HCT116 (cell line): ENCODE results near the gene SGSH. TPM values are rescaled to one million over a fixed set of nuclear protein-coding genes. Genes with fewer than 3 reads are reported as not detected.

Experiments
- ATAC-seq: fragments of 200-7000 bp; cut with Tn5 transposase; 2 replicates; pipeline ENCODE4 v1.9.1; 2020; ENCODE audit warnings: mild to moderate bottlenecking, moderate library complexity
- BruUV-seq: library from RNA; stranded (reverse); fragments of 400-500 nt; replicated peaks from 2 replicates; lab custom pipeline; 2021; lab: Mats Ljungman, UMichigan
- CTCF ChIA-PET: fragments of 300-600 bp; sonication (Branson Sonifier 250); formaldehyde crosslinking; loops from one replicate; lab custom pipeline; 2021; ENCODE audit warnings: antibody characterized with exemption; lab: Charles Lee
- POLR2A ChIA-PET: fragments of 300-600, 350-600 bp; sonication (Branson Sonifier 250); formaldehyde crosslinking; loops from one replicate; lab custom pipeline; 2021; ENCODE audit warnings: antibody characterized with exemption; lab: Charles Lee
- RAD21 ChIA-PET, 2 experiments: fragments of 300-600 bp; sonication (Branson Sonifier 250); formaldehyde crosslinking; loops; one replicate each; lab custom pipeline; 2023; ENCODE audit warnings: low total read pairs in 2 of 2; ENCODE audit not compliant: uncharacterized antibody in 2 of 2, unreplicated experiment in 2 of 2, low non-redundant PET in 1 of 2; lab: Charles Lee
- DNase-seq: peaks from one replicate; pipeline ENCODE4 v3.0.0-alpha.2; 2010; ENCODE audit warnings: low read depth, low spot score
- H2AFZ ChIP-seq: fragments of 200-600 bp; shearing (Covaris generic), sonication (generic); 2 replicates; pipeline ENCODE4 v1.6.1; 2017; ENCODE audit warnings: low read depth, mixed run types, mixed read lengths, antibody characterized with exemption, low read length; ENCODE audit not compliant: poor library complexity, severe bottlenecking
- H3K27ac ChIP-seq: 2 replicates; pipeline ENCODE4 v1.5.1; 2012; ENCODE audit warnings: low read depth, low read length
- H3K27me3 ChIP-seq: fragments of 200-600 bp; sonication (generic); 2 replicates; pipeline ENCODE4 v1.6.1; 2016; ENCODE audit warnings: mixed run types, low read length, mixed read lengths; ENCODE audit not compliant: insufficient read depth
- H3K36me3 ChIP-seq, 2 experiments: fragments of 200-500 bp in 1 of 2; fragments of 200-600 bp in 1 of 2; sonication (Bioruptor generic) in 1 of 2; sonication (generic) in 1 of 2; 2 replicates each; pipeline versions ENCODE4 v1.5.1 to v1.6.1; 2014 to 2016; ENCODE audit warnings: low read length in 2 of 2, inconsistent platforms in 1 of 2, mixed read lengths in 1 of 2, mixed run types in 1 of 2; ENCODE audit not compliant: insufficient read depth in 2 of 2, control insufficient read depth in 1 of 2
- H3K4me1 ChIP-seq, 2 experiments: fragments of 200-600 bp in 1 of 2; sonication (generic) in 1 of 2; 2 replicates each; pipeline versions ENCODE4 v1.5.1 to v1.6.1; 2012 to 2017; ENCODE audit warnings: low read length in 2 of 2, inconsistent platforms in 1 of 2, mild to moderate bottlenecking in 1 of 2, mixed read lengths in 1 of 2, mixed run types in 1 of 2, moderate library complexity in 1 of 2; ENCODE audit not compliant: insufficient read depth in 2 of 2, control insufficient read depth in 1 of 2
- H3K4me2 ChIP-seq: fragments of 200-600 bp; sonication (generic); 2 replicates; pipeline ENCODE4 v1.6.1; 2017; ENCODE audit warnings: mixed run types, low read length, mixed read lengths
- H3K4me3 ChIP-seq, 2 experiments: fragments of 200-600 bp in 1 of 2; sonication (generic) in 1 of 2; replicated peaks in 1 of 2; 2 replicates each; pipeline ENCODE4 v1.5.1; 2011 to 2016; ENCODE audit warnings: low read length in 2 of 2, control low read depth in 1 of 2, low read depth in 1 of 2, mild to moderate bottlenecking in 1 of 2, mixed read lengths in 1 of 2, mixed run types in 1 of 2
- H3K79me2 ChIP-seq: fragments of 200-600 bp; sonication (generic); 2 replicates; pipeline ENCODE4 v1.6.1; 2017; ENCODE audit warnings: mild to moderate bottlenecking, mixed run types, low read length, moderate library complexity, mixed read lengths; ENCODE audit not compliant: insufficient read depth
- H3K9ac ChIP-seq: fragments of 200-600 bp; sonication (generic); 2 replicates; pipeline ENCODE4 v1.6.1; 2016; ENCODE audit warnings: low read length, mixed read lengths
- H3K9me2 ChIP-seq: fragments of 200-600 bp; sonication (generic), shearing (Covaris generic); 2 replicates; pipeline ENCODE4 v1.6.1; 2017; ENCODE audit warnings: mixed run types, mild to moderate bottlenecking, moderate library complexity; ENCODE audit not compliant: insufficient read depth
- H3K9me3 ChIP-seq, 2 experiments: fragments of 200-500 bp in 1 of 2; fragments of 200-600 bp in 1 of 2; sonication (Bioruptor generic) in 1 of 2; sonication (generic) in 1 of 2; 2 replicates each; pipeline ENCODE4 v1.6.1; 2014 to 2017; ENCODE audit warnings: low read length in 2 of 2, mixed read lengths in 2 of 2, inconsistent platforms in 1 of 2, low read depth in 1 of 2, mild to moderate bottlenecking in 1 of 2, mixed run types in 1 of 2, moderate library complexity in 1 of 2; ENCODE audit not compliant: control insufficient read depth in 1 of 2, insufficient read depth in 1 of 2
- H4K20me1 ChIP-seq: fragments of 200-600 bp; sonication (generic), shearing (Covaris generic); 2 replicates; pipeline ENCODE4 v1.6.1; 2017; ENCODE audit warnings: mixed run types, mild to moderate bottlenecking, moderate library complexity; ENCODE audit not compliant: insufficient read depth
- CBX3 ChIP-seq: IDR thresholded peaks from 2 replicates; pipeline ENCODE4 v1.6.1; 2012; ENCODE audit warnings: low read depth
- ELF1 ChIP-seq: IDR thresholded peaks from 2 replicates; pipeline ENCODE4 v1.6.1; 2012; ENCODE audit warnings: low read depth, borderline replicate concordance
- EZH2 ChIP-seq: fragments of 200-600 bp; sonication (generic); IDR thresholded peaks from 2 replicates; pipeline ENCODE4 v1.6.1; 2017; ENCODE audit warnings: antibody characterized with exemption, mixed run types
- EZH2phosphoT487 ChIP-seq: fragments of 200-600 bp; IDR thresholded peaks from 2 replicates; pipeline ENCODE4 v1.6.1; 2018; ENCODE audit warnings: antibody characterized with exemption, borderline replicate concordance
- FOSL1 ChIP-seq: IDR thresholded peaks from 2 replicates; pipeline ENCODE4 v1.6.1; 2012; ENCODE audit warnings: low read depth
- JUND ChIP-seq: IDR thresholded peaks from 2 replicates; pipeline ENCODE4 v1.6.1; 2012
- POLR2A ChIP-seq: IDR thresholded peaks from 2 replicates; pipeline ENCODE4 v1.7.0; 2011; ENCODE audit warnings: borderline replicate concordance; ENCODE audit not compliant: insufficient read depth, insufficient read length; ENCODE audit errors: extremely low read depth
- RAD21 ChIP-seq: IDR thresholded peaks from 2 replicates; pipeline ENCODE4 v1.6.1; 2012; ENCODE audit warnings: low read depth, mild to moderate bottlenecking
- SIN3A ChIP-seq: IDR thresholded peaks from 2 replicates; pipeline ENCODE4 v1.6.1; 2012; ENCODE audit warnings: low read depth
- SRF ChIP-seq: IDR thresholded peaks from 2 replicates; pipeline ENCODE4 v1.6.1; 2012; ENCODE audit warnings: low read depth
- YY1 ChIP-seq: IDR thresholded peaks from 2 replicates; pipeline ENCODE4 v1.6.1; 2011; ENCODE audit warnings: low read length, low read depth, moderate library complexity, mild to moderate bottlenecking; ENCODE audit not compliant: insufficient replicate concordance; ENCODE audit errors: extremely low read depth
- ZFX ChIP-seq: fragments of 450-650 bp; IDR thresholded peaks from 2 replicates; pipeline ENCODE4 v1.6.1; 2017
- ZNF274 ChIP-seq: fragments of 200-500 bp; sonication (Bioruptor generic); IDR thresholded peaks from 2 replicates; pipeline ENCODE4 v1.6.1; 2014; ENCODE audit warnings: mild to moderate bottlenecking, low read depth, low read length, inconsistent platforms
- intact Hi-C: fragments of 100-400 bp; cut with micrococcal nuclease; formaldehyde crosslinking; loops from 2 replicates; pipeline ENCODE4 v1.10.0; 2022
- total RNA-seq: library from RNA; stranded (reverse); gene quantifications from one replicate; pipeline ENCODE4 v1.2.1, GENCODE V29; 2021; ENCODE audit not compliant: unreplicated experiment
- TF ChIP-seq, protein P1 (sequence below): IDR thresholded peaks from 2 replicates; pipeline ENCODE4 v1.6.1; 2012
- TF ChIP-seq, protein P2 (sequence below): IDR thresholded peaks from 2 replicates; pipeline ENCODE4 v1.6.1; 2011; ENCODE audit warnings: mild to moderate bottlenecking, low read length, moderate library complexity; ENCODE audit not compliant: insufficient replicate concordance; ENCODE audit errors: extremely low read depth

Gene SGSH
- total RNA-seq, 1 experiment from 2014 or later, result 34.4 TPM

DNA sequence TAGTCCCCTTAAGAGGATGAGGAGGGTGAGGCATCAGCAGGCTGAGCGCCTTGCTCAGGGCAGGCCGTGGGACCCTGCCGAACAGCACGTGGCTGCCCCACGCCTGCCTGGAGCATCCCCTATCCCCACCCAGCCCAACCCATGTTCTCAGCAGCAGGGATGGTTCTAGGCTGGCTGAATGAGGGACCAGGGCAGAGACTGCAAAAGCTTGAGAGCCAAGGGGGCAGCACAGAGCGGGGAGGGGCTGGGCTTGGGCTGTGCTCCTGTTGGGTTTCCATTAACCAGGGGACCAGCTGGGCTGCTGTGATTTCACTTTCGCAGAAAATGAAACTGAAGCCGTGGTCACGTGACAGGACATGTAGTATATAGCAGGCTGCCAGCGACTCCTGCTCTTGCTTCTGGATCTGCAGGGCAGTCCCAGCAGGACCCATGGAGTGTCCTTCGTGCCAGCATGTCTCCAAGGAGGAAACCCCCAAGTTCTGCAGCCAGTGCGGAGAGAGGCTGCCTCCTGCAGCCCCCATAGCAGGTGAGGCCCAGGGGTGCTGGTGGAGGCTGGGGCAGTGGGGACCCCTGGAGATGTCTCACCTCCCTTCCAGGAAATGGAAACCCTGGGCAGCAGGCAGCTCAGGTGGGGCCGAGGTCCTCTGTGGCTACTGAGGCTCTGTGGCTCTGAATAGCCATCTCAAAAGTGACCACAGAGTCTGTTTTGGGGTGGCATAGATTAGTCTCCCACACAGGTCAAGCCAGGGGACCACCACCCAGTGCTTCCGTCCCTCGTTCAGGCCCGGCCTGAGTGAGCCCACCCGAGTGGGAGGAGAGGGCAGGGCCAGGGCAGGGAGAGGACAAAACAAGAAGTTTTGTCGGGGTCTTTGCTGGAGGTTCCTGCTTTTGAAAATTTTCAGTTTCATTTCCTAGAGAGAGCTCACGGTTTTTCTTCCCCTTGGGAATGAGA lies 43.4 kb upstream of the SGSH start:
- Histone ChIP-seq H3K4me1 (peaks cover 16 to 30% of the 10 kb centered on the region in 2 experiments), H3K27ac (no peak overlapping the region; the same call in 1 of the 2 replicates), H3K79me2 (no peaks in the 10 kb centered on the region), H3K4me3 (no peak overlapping the region), H3K36me3 (no peaks in the 10 kb centered on the region), H3K9ac (no peak overlapping the region), H4K20me1 (no peaks in the 10 kb centered on the region), H3K27me3 (no peaks in the 10 kb centered on the region), H3K4me2 (no peak overlapping the region), H3K9me2 (no peaks in the 10 kb centered on the region), H2AFZ (no peak overlapping the region), H3K9me3 (no peaks in the 10 kb centered on the region)
- RAD21 ChIA-PET, result no interaction called here
- DNase-seq (no peak), ATAC-seq (no peak)
- POLR2A ChIA-PET, result no interaction called here
- TF ChIP-seq CBX3 (no peak), ZNF274 (no peak), POLR2A (no peak), EZH2phosphoT487 (no peak), YY1 (no peak), SIN3A (no peak), JUND (no peak), ZFX (no peak), EZH2 (no peak), RAD21 (no peak), ELF1 (no peak), FOSL1 (no peak), SRF (no peak)
- TF ChIP-seq, protein P1, sequence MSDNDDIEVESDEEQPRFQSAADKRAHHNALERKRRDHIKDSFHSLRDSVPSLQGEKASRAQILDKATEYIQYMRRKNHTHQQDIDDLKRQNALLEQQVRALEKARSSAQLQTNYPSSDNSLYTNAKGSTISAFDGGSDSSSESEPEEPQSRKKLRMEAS, result no peak
- TF ChIP-seq, protein P2, sequence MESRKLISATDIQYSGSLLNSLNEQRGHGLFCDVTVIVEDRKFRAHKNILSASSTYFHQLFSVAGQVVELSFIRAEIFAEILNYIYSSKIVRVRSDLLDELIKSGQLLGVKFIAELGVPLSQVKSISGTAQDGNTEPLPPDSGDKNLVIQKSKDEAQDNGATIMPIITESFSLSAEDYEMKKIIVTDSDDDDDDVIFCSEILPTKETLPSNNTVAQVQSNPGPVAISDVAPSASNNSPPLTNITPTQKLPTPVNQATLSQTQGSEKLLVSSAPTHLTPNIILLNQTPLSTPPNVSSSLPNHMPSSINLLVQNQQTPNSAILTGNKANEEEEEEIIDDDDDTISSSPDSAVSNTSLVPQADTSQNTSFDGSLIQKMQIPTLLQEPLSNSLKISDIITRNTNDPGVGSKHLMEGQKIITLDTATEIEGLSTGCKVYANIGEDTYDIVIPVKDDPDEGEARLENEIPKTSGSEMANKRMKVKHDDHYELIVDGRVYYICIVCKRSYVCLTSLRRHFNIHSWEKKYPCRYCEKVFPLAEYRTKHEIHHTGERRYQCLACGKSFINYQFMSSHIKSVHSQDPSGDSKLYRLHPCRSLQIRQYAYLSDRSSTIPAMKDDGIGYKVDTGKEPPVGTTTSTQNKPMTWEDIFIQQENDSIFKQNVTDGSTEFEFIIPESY, result no peak
- intact Hi-C loops, result no loop called here
- no TSS peak for BruUV-seq
- CTCF ChIA-PET, result no interaction called here
